PC-9 (cell line): Measurements from ENCODE around the gene ZBTB7C. TPM values are rescaled to one million over a fixed set of nuclear protein-coding genes. Genes with fewer than 3 reads are reported as not detected.
"Not testable (repeated sequence)": the region's sequence is repeated elsewhere in the genome, so short reads cannot be mapped to it uniquely, and the experiment has no call there.

ENCODE experiments used
- BruUV-seq: library from RNA; stranded (reverse); fragments of 400-500 nt; replicated peaks from 2 replicates; lab custom pipeline; 2021; lab: Mats Ljungman, UMichigan
- CTCF ChIA-PET: fragments of 300-600 bp; sonication (Branson Sonifier 250); formaldehyde crosslinking; loops from one replicate; lab custom pipeline; 2022; ENCODE audit warnings: antibody characterized with exemption; lab: Charles Lee
- POLR2A ChIA-PET: fragments of 300-600 bp; sonication (Branson Sonifier 250); formaldehyde crosslinking; loops from one replicate; lab custom pipeline; 2022; ENCODE audit warnings: antibody characterized with exemption; ENCODE audit not compliant: unreplicated experiment; lab: Charles Lee
- DNase-seq, 2 experiments: peaks; one replicate each; pipeline versions ENCODE4 v3.0.0 to v3.0.0-alpha.2; 2015 to 2022; ENCODE audit warnings: mixed read lengths in 1 of 2
- H2AFZ ChIP-seq: fragments of 200-600 bp; sonication (generic); 2 replicates; pipeline ENCODE4 v1.8.1; 2017; ENCODE audit warnings: antibody characterized with exemption
- H3F3A ChIP-seq: fragments of 200-600 bp; sonication (generic); 2 replicates; pipeline ENCODE4 v1.8.1; 2017; ENCODE audit warnings: antibody characterized with exemption, mild to moderate bottlenecking, low read depth; ENCODE audit not compliant: insufficient read depth
- H3K27ac ChIP-seq: fragments of 200-600 bp; sonication (generic); 2 replicates; pipeline ENCODE4 v1.6.1; 2016; ENCODE audit warnings: mixed run types
- H3K27me3 ChIP-seq: fragments of 200-600 bp; sonication (generic); 2 replicates; pipeline ENCODE4 v1.6.1; 2016; ENCODE audit warnings: low read depth, mixed run types; ENCODE audit not compliant: insufficient read depth
- H3K36me3 ChIP-seq: fragments of 200-600 bp; sonication (generic); 2 replicates; pipeline ENCODE4 v1.6.1; 2016; ENCODE audit warnings: low read depth, mixed run types
- H3K4me1 ChIP-seq: fragments of 200-600 bp; sonication (generic); replicated peaks from 2 replicates; pipeline ENCODE4 v1.6.1; 2016; ENCODE audit warnings: mixed run types; ENCODE audit not compliant: insufficient read depth
- H3K4me2 ChIP-seq: fragments of 200-600 bp; sonication (generic); 2 replicates; pipeline ENCODE4 v1.6.1; 2017; ENCODE audit warnings: mixed run types
- H3K4me3 ChIP-seq: fragments of 200-600 bp; sonication (generic); 2 replicates; pipeline ENCODE4 v1.6.1; 2016; ENCODE audit warnings: mixed run types
- H3K79me2 ChIP-seq: fragments of 200-600 bp; sonication (generic); 2 replicates; pipeline ENCODE4 v1.6.1; 2017; ENCODE audit warnings: low read depth, mixed run types
- H3K9me2 ChIP-seq: fragments of 200-600 bp; sonication (generic); 2 replicates; pipeline ENCODE4 v1.8.1; 2017; ENCODE audit warnings: mild to moderate bottlenecking; ENCODE audit not compliant: insufficient read depth
- H3K9me3 ChIP-seq: fragments of 200-600 bp; sonication (generic); 2 replicates; pipeline ENCODE4 v1.8.1; 2016; ENCODE audit warnings: low read depth; ENCODE audit not compliant: insufficient read depth
- H4K20me1 ChIP-seq: fragments of 200-600 bp; sonication (generic); 2 replicates; pipeline ENCODE4 v1.8.1; 2017; ENCODE audit not compliant: insufficient read depth
- EZH2 ChIP-seq: fragments of 200-600 bp; sonication (generic); IDR thresholded peaks from 2 replicates; pipeline ENCODE4 v1.8.0; 2017; ENCODE audit warnings: antibody characterized with exemption, low read depth
- intact Hi-C: fragments of 100-400 bp; cut with micrococcal nuclease; formaldehyde crosslinking; loops from one replicate; pipeline ENCODE4 v1.10.0; 2022; ENCODE audit not compliant: unreplicated experiment
- total RNA-seq: library from RNA; stranded (reverse); gene quantifications from 2 replicates; pipeline ENCODE4 v1.2.3, GENCODE V29; 2021
- TF ChIP-seq, protein P1 (sequence below): fragments of 200-600 bp; sonication (generic); conservative IDR thresholded peaks from 2 replicates; pipeline ENCODE4 v1.6.1; 2017; ENCODE audit warnings: mixed run types, antibody characterized with exemption, mild to moderate bottlenecking, moderate library complexity

The ZBTB7C gene
- total RNA-seq, 1 experiment from 2014 or later: not detected

DNA sequence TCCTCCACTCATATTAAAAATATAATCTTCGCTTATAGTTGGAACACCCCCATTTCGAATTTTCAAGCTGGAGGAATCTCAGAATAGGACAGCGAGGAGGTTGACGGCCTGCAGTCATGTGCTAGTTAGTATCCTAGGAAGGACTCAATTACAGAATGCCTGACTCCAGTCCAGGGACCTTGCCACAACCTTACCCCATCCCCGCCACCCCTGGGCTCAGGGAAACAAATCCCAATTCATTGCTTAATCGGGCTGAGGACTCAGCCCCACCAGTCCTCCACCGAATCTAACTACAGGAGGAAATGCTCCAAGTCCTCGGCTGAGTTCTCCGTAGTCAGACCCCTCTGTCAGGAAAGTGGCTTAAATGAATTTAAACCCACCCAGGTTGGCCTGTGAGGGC is 31.7 kb upstream of the ZBTB7C start:
- Histone ChIP-seq H2AFZ (no peak overlapping the region), H3F3A (no peaks in the 10 kb centered on the region), H3K4me2 (no peak overlapping the region), H4K20me1 (no peaks in the 10 kb centered on the region), H3K9me3 (no peaks in the 10 kb centered on the region), H3K4me1 (peaks cover 4% of the 10 kb centered on the region), H3K4me3 (no peak overlapping the region), H3K9me2 (no peaks in the 10 kb centered on the region), H3K36me3 (no peaks in the 10 kb centered on the region), H3K27me3 (no peaks in the 10 kb centered on the region; the same call in 1 of the 2 replicates), H3K27ac (no peak overlapping the region), H3K79me2 (no peaks in the 10 kb centered on the region)
- no TSS peak for BruUV-seq
- CTCF ChIA-PET: no interaction called here
- no peak for DNase-seq
- intact Hi-C loops: no loop called here
- TF ChIP-seq, protein P1, sequence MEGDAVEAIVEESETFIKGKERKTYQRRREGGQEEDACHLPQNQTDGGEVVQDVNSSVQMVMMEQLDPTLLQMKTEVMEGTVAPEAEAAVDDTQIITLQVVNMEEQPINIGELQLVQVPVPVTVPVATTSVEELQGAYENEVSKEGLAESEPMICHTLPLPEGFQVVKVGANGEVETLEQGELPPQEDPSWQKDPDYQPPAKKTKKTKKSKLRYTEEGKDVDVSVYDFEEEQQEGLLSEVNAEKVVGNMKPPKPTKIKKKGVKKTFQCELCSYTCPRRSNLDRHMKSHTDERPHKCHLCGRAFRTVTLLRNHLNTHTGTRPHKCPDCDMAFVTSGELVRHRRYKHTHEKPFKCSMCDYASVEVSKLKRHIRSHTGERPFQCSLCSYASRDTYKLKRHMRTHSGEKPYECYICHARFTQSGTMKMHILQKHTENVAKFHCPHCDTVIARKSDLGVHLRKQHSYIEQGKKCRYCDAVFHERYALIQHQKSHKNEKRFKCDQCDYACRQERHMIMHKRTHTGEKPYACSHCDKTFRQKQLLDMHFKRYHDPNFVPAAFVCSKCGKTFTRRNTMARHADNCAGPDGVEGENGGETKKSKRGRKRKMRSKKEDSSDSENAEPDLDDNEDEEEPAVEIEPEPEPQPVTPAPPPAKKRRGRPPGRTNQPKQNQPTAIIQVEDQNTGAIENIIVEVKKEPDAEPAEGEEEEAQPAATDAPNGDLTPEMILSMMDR: no peak
- TF ChIP-seq EZH2: no peak
- POLR2A ChIA-PET: no interaction called here

DNA sequence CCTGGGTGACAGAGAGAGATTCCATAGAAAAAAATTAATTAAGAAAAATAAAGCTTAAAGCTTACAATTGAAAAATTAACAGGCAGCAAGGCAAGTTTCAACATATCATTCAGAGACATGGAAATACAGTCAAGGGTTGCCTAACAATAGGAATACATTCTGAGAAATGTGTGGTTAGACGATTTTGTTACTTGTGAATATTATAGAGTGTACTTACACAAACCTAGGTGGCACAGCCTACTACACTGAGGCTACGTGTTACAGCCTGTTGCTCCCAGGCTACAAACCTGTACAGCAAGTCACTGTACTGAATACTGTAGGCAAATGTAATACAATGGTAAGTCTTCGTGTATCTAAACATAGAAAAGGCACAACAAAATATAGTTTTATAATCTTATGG is 27.7 kb upstream of the ZBTB7C start:
- Histone ChIP-seq H3K9me3 (no peaks in the 10 kb centered on the region), H3K27ac (no peak overlapping the region), H3K27me3 (no peaks in the 10 kb centered on the region; the same call in 1 of the 2 replicates), H3F3A (no peaks in the 10 kb centered on the region), H3K4me1 (0 out of 2 replicates have a peak, but pooled peaks cover 5% of the 10 kb centered on the region), H2AFZ (no peak overlapping the region), H3K79me2 (no peaks in the 10 kb centered on the region), H3K9me2 (no peaks in the 10 kb centered on the region), H3K4me3 (no peak overlapping the region), H3K36me3 (no peaks in the 10 kb centered on the region), H4K20me1 (no peaks in the 10 kb centered on the region), H3K4me2 (no peak overlapping the region)
- no TSS peak for BruUV-seq
- DNase-seq: no peak
- TF ChIP-seq EZH2: no peak
- TF ChIP-seq, protein P1: no peak
- intact Hi-C loops: no loop called here
- CTCF ChIA-PET: no interaction called here
- POLR2A ChIA-PET: no interaction called here

- H3K79me2 ChIP-seq, H3K4me3 ChIP-seq, H3K36me3 ChIP-seq, BruUV-seq, H3K27me3 ChIP-seq, H4K20me1 ChIP-seq, H3K9me3 ChIP-seq, H3K4me1 ChIP-seq, H3K27ac ChIP-seq, H3K9me2 ChIP-seq, CTCF ChIA-PET, H3K4me2 ChIP-seq, POLR2A ChIA-PET, DNase-seq, H3F3A ChIP-seq, intact Hi-C loops, H2AFZ ChIP-seq: not testable (repeated sequence)
Observed at GRCh38 chr18:48434382-48434781, 25.2 kb upstream of the ZBTB7C start.

DNA sequence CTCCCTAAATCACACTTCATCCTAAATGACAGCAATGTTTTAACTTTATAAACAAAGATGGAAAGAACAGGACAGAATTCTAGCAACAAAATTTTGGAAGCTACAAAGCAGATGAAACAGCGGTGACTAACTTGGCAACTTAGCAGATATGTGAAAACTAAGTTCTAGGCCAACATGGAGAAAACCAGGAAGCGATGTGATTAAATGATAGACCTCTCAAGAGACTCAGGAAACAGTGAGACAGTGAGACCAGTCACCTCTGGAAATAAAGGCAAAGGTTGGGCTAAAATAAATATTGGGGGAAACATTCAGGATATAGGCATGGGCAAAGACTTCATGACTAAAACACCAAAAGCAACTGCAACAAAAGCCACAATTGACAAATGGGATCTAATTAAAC is 24.4 kb upstream of the ZBTB7C start:
- no peaks in the 10 kb centered on the region for H3K36me3 ChIP-seq
- H3F3A ChIP-seq: no peaks in the 10 kb centered on the region
- H4K20me1 ChIP-seq: no peaks in the 10 kb centered on the region
- no peaks in the 10 kb centered on the region; the same call in 1 of the 2 replicates for H3K27me3 ChIP-seq
- DNase-seq: no peak
- H3K4me2 ChIP-seq: no peak overlapping the region
- intact Hi-C loops: no loop called here
- H3K9me2 ChIP-seq: no peaks in the 10 kb centered on the region
- no peak overlapping the region for H3K27ac ChIP-seq
- H3K4me1 ChIP-seq: 0 out of 2 replicates have a peak, but pooled peaks cover 5% of the 10 kb centered on the region
- TF ChIP-seq, protein P1: no peak
- no peak for TF ChIP-seq EZH2
- H3K79me2 ChIP-seq: no peaks in the 10 kb centered on the region
- ChIA-PET POLR2A (no interaction called here), CTCF (no interaction called here)
- no peaks in the 10 kb centered on the region for H3K9me3 ChIP-seq
- no peak overlapping the region for H2AFZ ChIP-seq
- no TSS peak for BruUV-seq
- H3K4me3 ChIP-seq: no peak overlapping the region
